K562 treated with DMSO at 1 percent for 48 hours (cell line): Measurements from ENCODE around the gene VHLL. TPM values are rescaled to one million over a fixed set of nuclear protein-coding genes. Genes with fewer than 3 reads are reported as not detected.

Experiments used
- total RNA-seq: library from RNA; unstranded; fragments of 300-600 nt; gene quantifications from 2 replicates; pipeline ENCODE4 v1.2.3, GENCODE V29; 2022; ENCODE audit warnings: low replicate concordance; ENCODE audit errors: extremely low read depth

Gene VHLL
- not detected in 2 replicates for total RNA-seq

DNA sequence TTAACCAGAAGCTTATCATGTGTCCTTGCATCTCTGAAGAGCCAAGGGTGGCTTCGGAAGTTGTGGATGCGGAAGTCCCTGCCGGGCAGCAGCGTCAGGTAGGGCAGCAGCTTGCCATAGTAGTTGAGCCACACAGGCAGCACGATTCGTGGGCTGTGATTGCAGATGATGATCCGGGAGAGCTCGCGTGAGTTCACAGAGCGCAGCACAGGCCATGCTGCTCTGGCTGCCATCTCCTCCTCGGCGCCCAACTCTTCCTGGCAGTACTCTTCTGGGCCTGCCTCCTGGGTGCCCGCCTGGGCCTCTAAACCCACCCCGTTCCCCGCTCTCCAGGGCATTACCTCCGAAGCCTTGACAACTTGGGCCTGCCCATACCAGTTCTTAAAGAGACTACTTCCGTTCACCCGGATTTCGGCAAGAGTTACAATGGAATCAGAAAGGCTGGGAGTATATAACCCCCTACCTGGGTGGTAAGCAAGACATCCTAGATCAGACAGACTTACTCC, at the start of gene VHLL:
Gene VHLL (minus strand): TSS at position 456 of the 506 bp plus-strand sequence. CDS start 118 bp downstream, at position 338.

DNA sequence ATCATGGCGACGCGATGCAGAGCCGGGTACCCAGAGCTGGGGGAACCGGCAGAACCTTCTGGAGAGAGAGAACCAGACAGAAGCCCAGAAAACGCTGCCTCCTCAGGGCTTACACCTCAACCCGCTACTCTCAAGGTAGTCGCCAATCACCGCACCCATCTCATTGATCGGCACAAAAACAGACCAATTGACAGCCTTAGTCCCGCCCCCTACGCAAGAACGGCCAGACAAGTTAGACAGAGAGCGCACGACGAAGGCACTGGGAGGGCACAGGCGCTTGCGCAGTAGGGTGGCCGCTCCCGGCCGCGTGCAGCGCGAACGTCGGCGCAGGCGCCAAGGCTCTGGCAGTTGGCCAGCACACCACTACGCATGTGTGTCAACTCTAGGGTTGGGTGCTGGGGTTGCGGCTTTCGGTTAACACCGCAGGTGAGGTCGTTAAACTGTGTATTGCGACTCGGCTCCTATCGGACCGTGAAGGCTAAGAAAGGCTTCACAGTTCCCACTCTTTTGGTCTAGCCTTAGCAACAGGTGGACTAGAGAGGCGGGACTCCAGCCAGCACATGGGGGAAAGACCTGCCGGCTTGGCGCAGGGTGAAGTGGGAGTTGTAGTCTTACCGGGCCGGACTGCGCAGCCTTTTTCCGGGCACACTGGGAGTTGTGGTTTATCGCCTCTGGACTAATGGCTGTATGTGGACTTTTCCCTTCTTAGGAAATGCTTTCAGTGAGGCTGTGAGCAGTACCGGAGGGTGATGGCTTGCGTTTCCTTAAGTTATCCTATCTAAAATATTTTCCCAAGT, 39.3 kb upstream of the VHLL start, which contains the start of the genes CCT3 and TSACC:
Gene CCT3 (minus strand): TSS at position 113 of the 797 bp plus-strand sequence. CDS start 108 bp downstream, at position 5.
Gene TSACC (plus strand): TSS at position 347 of the 797 bp plus-strand sequence. CDS start 1,232 bp downstream, outside the sequence.

DNA sequence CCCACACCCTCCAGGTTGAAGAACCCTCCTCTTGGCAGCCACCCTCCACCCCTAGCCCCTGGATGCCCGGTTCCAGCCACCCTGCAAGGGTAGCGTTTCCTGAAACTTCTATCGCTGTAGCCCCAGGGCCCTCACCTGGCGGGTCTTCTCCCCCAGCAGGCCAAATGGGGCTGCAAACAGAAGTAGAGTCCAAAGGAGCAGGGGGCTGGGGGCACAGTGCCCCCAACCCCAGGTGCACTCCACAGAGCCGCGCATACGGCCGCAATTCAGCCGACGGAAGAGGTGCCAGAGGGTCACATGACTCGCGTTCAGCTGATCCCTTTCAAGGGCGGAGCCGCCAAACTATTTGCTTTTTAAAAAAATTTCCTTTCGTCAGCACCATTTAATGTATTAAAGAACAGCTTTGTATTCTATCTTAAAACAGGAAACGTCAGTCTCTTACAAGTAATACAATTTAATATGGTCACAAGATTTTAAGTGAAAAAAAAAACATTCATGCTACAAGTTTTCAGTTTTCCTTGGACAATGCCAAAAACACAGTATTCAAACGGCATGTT, 3.6 kb downstream of the VHLL start, which contains the start of gene GLMP:
Gene GLMP (minus strand): TSS at position 289 of the 557 bp plus-strand sequence. CDS start 34 bp downstream, at position 255.

DNA sequence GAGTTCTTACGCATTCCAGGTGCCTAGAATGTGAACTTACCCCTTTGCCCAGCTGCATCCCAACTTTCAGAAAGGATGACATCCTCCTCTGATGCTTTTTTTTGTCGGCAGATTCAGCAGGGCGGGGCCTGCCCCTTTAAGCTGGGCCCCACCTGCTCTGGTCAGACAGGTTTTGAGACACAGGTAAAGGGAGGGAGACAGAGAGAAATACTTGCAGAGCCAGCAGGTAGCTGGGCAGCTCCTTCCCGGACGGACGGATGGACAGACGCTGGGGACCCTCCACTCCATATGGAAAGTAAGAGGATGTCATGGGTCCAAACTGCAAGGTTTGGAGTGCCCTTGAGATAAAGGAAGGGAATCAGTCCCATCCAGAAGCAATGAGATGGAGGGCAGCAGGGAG, 15.0 kb downstream of the VHLL start, which contains the start of gene TMEM79:
Gene TMEM79 (plus strand): TSS at position 214 of the 400 bp plus-strand sequence. CDS start 902 bp downstream, outside the sequence.

DNA sequence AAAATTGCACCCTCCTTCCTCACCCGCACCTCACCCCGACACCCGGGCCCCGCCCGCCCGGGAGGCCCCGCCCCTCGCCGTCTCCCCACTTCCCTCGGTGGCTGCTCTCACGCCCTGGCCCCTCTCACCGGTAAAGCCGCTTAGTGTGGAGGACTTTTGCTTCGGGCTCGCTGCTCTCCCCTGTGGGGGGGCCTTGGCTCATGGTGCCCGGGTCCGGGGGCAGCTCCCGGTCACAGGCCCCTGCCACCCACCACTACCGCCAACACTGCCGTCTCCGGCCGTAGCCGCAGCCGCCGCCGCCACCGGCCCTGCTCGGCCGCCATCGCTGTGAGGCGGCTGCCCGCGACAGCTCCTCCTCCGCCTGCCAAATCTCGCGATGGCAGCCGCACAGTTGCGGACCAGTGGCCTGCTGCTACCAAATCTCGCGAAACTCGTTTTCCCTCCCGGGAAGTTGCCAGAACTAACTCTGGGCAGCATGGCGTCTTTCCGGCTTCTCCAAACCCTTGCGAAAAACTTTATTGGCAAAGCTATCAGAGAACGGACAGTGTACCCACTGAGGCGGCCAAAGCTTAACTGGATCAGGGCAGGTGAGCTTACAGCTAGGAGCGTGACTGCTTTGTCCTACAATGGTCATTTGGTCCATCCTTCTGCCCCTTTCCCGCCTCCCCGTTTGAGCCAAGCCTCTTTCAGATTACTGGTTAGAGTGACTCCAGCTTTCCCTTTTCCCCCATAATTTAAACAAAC, 16.5 kb downstream of the VHLL start, which contains the start of gene SMG5:
Gene SMG5 (minus strand): TSS at position 347 of the 744 bp plus-strand sequence. CDS start 145 bp downstream, at position 202.

Other genes starting within 250 kb of the VHLL start
- not detected in 2 replicates for gene UBQLN4, start 245.5 kb downstream of the VHLL start, total RNA-seq
- gene LAMTOR2, start 244.5 kb downstream of the VHLL start, total RNA-seq: not detected in 2 replicates
- not detected in 2 replicates for gene RAB25, start 238.1 kb downstream of the VHLL start, total RNA-seq
- gene MEX3A, start 216.8 kb downstream of the VHLL start, total RNA-seq: not detected in 2 replicates
- gene LMNA, start 184.6 kb downstream of the VHLL start, total RNA-seq: not detected in 2 replicates
- gene SEMA4A, start 145.7 kb downstream of the VHLL start, total RNA-seq: not detected in 2 replicates
- not detected in 2 replicates for gene SLC25A44, start 105.2 kb downstream of the VHLL start, total RNA-seq
- not detected in 2 replicates for gene PMF1, start 86.3 kb downstream of the VHLL start, total RNA-seq
- gene BGLAP, start 57.1 kb downstream of the VHLL start, total RNA-seq: not detected in 2 replicates
- gene PAQR6, start 51.3 kb downstream of the VHLL start, total RNA-seq: not detected in 2 replicates
- gene SMG5, start 16.5 kb downstream of the VHLL start, total RNA-seq: not detected in 2 replicates
- gene TMEM79, start 15.0 kb downstream of the VHLL start, total RNA-seq: not detected in 2 replicates
- gene GLMP, start 3.6 kb downstream of the VHLL start, total RNA-seq: not detected in 2 replicates
- gene CCT3, start 39.0 kb upstream of the VHLL start, total RNA-seq: 1,364 TPM in 1 of 2 replicates, not detected in the other
- gene TSACC, start 39.2 kb upstream of the VHLL start, total RNA-seq: not detected in 2 replicates
- not detected in 2 replicates for gene RHBG, start 69.9 kb upstream of the VHLL start, total RNA-seq
- gene MEF2D, start 201.5 kb upstream of the VHLL start, total RNA-seq: not detected in 2 replicates